HPDE6-E6E7 (cell line): ENCODE data around the gene ST3GAL3.
A peak's percentile ranks its signal among the peaks of the same experiment; 100 is the strongest.

ENCODE experiments used
- DNase-seq: peaks from one replicate; pipeline ENCODE4 v3.0.0; 2011; ENCODE audit warnings: missing footprints; ENCODE audit errors: extremely low spot score

The ST3GAL3 gene

GRCh38 chr1:43913051-43913501, 205.7 kb downstream of the ST3GAL3 start:
- DNase-seq: no peak

- DNase-seq: no peak
These were observed 206.5 kb downstream of the ST3GAL3 start for GRCh38 chr1:43913666-43914360.

- DNase-seq: no peak
These were observed 207.5 kb downstream of the ST3GAL3 start for GRCh38 chr1:43914576-43915525.

- no peak for DNase-seq
These were observed 212.6 kb downstream of the ST3GAL3 start for GRCh38 chr1:43919906-43920305.

- DNase-seq: no peak
These were observed 213.7 kb downstream of the ST3GAL3 start for GRCh38 chr1:43921022-43921421.

GRCh38 chr1:43924516-43924915, 217.2 kb downstream of the ST3GAL3 start:
- no peak for DNase-seq

GRCh38 chr1:43925846-43926245, 218.5 kb downstream of the ST3GAL3 start:
- no peak for DNase-seq

GRCh38 chr1:43930168-43930948, 223.0 kb downstream of the ST3GAL3 start:
- no peak for DNase-seq

- no peak for DNase-seq
These were observed 223.6 kb downstream of the ST3GAL3 start for GRCh38 chr1:43930949-43931275.

- no peak for DNase-seq
These were observed 224.7 kb downstream of the ST3GAL3 start for GRCh38 chr1:43931711-43932660.

GRCh38 chr1:43932786-43933385, 225.6 kb downstream of the ST3GAL3 start:
- no peak for DNase-seq

- DNase-seq: no peak
These were observed 226.2 kb downstream of the ST3GAL3 start, which contains the start of gene ARTN for GRCh38 chr1:43933386-43934100. TSS of gene ARTN (plus strand) at chr1:43933801. CDS start at chr1:43935657, 1,856 bp downstream.

GRCh38 chr1:43934101-43934985, 227.0 kb downstream of the ST3GAL3 start:
- DNase-seq: no peak

GRCh38 chr1:43934986-43935324, 227.6 kb downstream of the ST3GAL3 start:
- no peak for DNase-seq

GRCh38 chr1:43935711-43936427, 228.5 kb downstream of the ST3GAL3 start:
- DNase-seq: peak; percentile 90

- DNase-seq: no peak
These were observed 229.3 kb downstream of the ST3GAL3 start for GRCh38 chr1:43936431-43937151.

- DNase-seq: no peak
These were observed 230.0 kb downstream of the ST3GAL3 start for GRCh38 chr1:43937179-43937865.
